ENCODE measurements around the gene KEAP1.

KEAP1 gene

GRCh38 chr19:10442698-10443097, 60.5 kb downstream of the KEAP1 start:
- DNase-seq, result no peak

GRCh38 chr19:10439588-10439987, 63.6 kb downstream of the KEAP1 start:
- DNase-seq, result no peak
